HFFc6 (cell line): Measurements from ENCODE around the gene RPS6KA1. TPM values are rescaled to one million over a fixed set of nuclear protein-coding genes. Genes with fewer than 3 reads are reported as not detected.

ENCODE experiments used
- DNase-seq: peaks from one replicate; pipeline ENCODE4 v3.0.0-alpha.2; 2018
- H3K27ac Mint-ChIP-seq: 2 replicates; pipeline ENCODE4 v1.8.0; 2020; ENCODE audit warnings: mild to moderate bottlenecking, mixed read lengths
- H3K27me3 Mint-ChIP-seq: 2 replicates; pipeline ENCODE4 v1.8.0; 2021; ENCODE audit warnings: mild to moderate bottlenecking, moderate library complexity, mixed read lengths; ENCODE audit not compliant: insufficient read depth
- H3K36me3 Mint-ChIP-seq: 2 replicates; pipeline ENCODE4 v1.8.0; 2021; ENCODE audit warnings: low read depth, mixed read lengths
- H3K4me1 Mint-ChIP-seq: 2 replicates; pipeline ENCODE4 v1.8.0; 2020; ENCODE audit warnings: low read depth, mixed read lengths
- H3K4me3 Mint-ChIP-seq: 2 replicates; pipeline ENCODE4 v1.8.0; 2020; ENCODE audit warnings: mild to moderate bottlenecking, moderate library complexity, mixed read lengths
- H3K9me3 Mint-ChIP-seq: 2 replicates; pipeline ENCODE4 v1.8.0; 2020; ENCODE audit warnings: mild to moderate bottlenecking, mixed read lengths
- CTCF ChIP-seq: fragments of 200-600 bp; sonication (generic); IDR thresholded peaks from 2 replicates; pipeline ENCODE4 v1.5.0; 2021; ENCODE audit warnings: antibody characterized with exemption, mild to moderate bottlenecking
- long read RNA-seq: library from polyadenylated mRNA; unstranded; transcript quantifications from one replicate; pipeline ENCODE4 v2.0.0, GENCODE V29; 2019
- total RNA-seq, 6 experiments: library from RNA; stranded (reverse); fragmentation: NEBNext Ultra II Directional; extraction: Animal tissue kit (Norgen Biotek cat#: 25700); gene quantifications; 2 replicates in 1 of 6; 3 replicates in 5 of 6; pipeline ENCODE4 v1.2.3, GENCODE V29; 2021

RPS6KA1 gene
- total RNA-seq, result 1 to 10 TPM; 1.5 to 2.6 (median 1.7) TPM
- long read RNA-seq, result 0 reads

DNA sequence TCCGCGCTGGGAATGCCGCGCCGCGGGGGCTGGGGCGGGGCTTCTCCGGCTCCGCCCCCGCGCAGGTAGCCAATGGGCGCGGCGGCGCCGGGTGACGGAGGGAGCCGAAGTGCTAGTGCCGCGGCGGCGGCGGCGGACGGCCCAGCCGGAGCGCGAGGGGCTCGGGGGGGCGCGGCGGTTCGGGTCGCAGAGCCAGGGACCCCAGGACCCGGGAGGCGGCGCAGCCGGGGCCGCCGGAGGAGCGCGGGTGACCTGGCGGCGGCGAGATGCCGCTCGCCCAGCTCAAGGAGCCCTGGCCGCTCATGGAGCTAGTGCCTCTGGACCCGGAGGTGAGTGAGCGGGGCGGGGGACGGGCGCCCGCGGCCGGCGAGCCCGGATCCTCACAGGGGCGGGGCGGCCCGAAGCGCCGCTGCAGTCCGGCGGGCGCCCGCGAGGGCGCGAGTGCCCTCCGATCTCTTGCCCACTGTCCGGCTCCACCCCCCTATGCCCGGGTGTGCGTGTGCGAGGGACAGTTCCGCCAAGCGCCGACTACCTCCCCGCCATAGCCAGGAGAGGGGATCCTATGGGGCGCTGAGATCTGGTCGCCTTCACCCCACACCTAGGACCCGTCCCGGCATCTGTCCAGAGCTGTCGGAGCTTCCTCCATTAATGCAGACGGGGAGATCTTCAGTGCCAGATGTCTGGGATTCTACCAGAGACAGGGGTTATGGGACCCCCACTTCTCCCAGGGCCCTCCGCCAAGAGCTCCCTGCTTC is at the start of gene RPS6KA1:
Gene RPS6KA1 (plus strand): TSS at position 107 of the 755 bp plus-strand sequence. CDS start 160 bp downstream, at position 267.
- Mint-ChIP-seq H3K27ac (peak within 1 kb of the TSS; percentile 53; the same call in 1 of the 2 replicates), H3K4me3 (peak within 1 kb of the TSS; percentile 87), H3K36me3 (no peaks in the 10 kb centered on the region), H3K27me3 (peaks cover 6% of the 10 kb centered on the region; the same call in 1 of the 2 replicates), H3K9me3 (no peaks in the 10 kb centered on the region), H3K4me1 (peaks cover 13% of the 10 kb centered on the region)
- no peak for TF ChIP-seq CTCF
- DNase-seq, result no peak

- no peak for TF ChIP-seq CTCF
- Mint-ChIP-seq H3K4me1 (peaks cover 25% of the 10 kb centered on the region), H3K9me3 (no peaks in the 10 kb centered on the region), H3K4me3 (no peak overlapping the region; the same call in 1 of the 2 replicates), H3K27me3 (peaks cover 3% of the 10 kb centered on the region), H3K36me3 (peaks cover 5% of the 10 kb centered on the region), H3K27ac (peak overlapping the region; percentile 59)
- DNase-seq, result no peak
Observed at GRCh38 chr1:26482921-26483320, 46.6 kb upstream of the RPS6KA1 start.

- Mint-ChIP-seq H3K4me1 (peaks cover 25% of the 10 kb centered on the region), H3K27me3 (peaks cover 3% of the 10 kb centered on the region; the same call in 1 of the 2 replicates), H3K36me3 (peaks cover 1% of the 10 kb centered on the region), H3K9me3 (no peaks in the 10 kb centered on the region), H3K27ac (peak overlapping the region; percentile 64), H3K4me3 (no peak overlapping the region)
- no peak for TF ChIP-seq CTCF
- DNase-seq, result peak; percentile 28
Observed at GRCh38 chr1:26483980-26484379, 45.6 kb upstream of the RPS6KA1 start.

- DNase-seq, result no peak
- H3K27me3 Mint-ChIP-seq, result peaks cover 7% of the 10 kb centered on the region
- H3K27ac Mint-ChIP-seq, result no peak overlapping the region
- H3K4me3 Mint-ChIP-seq, result no peak overlapping the region
- H3K36me3 Mint-ChIP-seq, result no peaks in the 10 kb centered on the region
- no peaks in the 10 kb centered on the region for H3K9me3 Mint-ChIP-seq
- H3K4me1 Mint-ChIP-seq, result no peaks in the 10 kb centered on the region
- TF ChIP-seq CTCF, result no peak
Observed at GRCh38 chr1:26490155-26490554, 39.4 kb upstream of the RPS6KA1 start.

DNA sequence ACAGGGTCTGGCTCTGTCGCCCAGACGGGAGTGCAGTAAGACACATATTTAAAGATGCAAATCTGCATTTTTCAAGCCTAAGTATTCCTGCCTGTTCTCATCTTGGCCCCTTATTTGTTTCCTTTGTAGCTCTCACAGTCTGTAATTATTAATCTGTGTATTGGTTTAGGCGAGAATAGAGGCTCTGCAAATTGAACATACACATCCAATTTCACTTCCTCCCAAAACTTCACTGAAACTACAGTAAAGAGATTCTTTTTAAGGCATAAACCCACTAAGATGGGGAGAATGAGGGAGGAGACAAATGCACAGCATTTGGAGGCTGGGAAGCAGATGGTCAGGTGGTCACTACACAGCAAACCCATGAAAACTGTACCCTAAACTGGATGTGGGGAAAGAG is 36.3 kb upstream of the RPS6KA1 start:
- H3K4me3 Mint-ChIP-seq, result no peak overlapping the region
- TF ChIP-seq CTCF, result no peak
- H3K9me3 Mint-ChIP-seq, result no peaks in the 10 kb centered on the region
- no peak overlapping the region for H3K27ac Mint-ChIP-seq
- no peak for DNase-seq
- H3K27me3 Mint-ChIP-seq, result peaks cover 8% of the 10 kb centered on the region
- no peaks in the 10 kb centered on the region for H3K4me1 Mint-ChIP-seq
- no peaks in the 10 kb centered on the region for H3K36me3 Mint-ChIP-seq
